ENCODE measurements around the gene DLGAP1.

The DLGAP1 gene

GRCh38 chr18:4074647-4075046 lies 380.5 kb downstream of the DLGAP1 start:
- Histone ChIP-seq H3K4me1 (ENCODE audit: control extremely low read depth in 1 of 4, control insufficient read depth in 4 of 4, insufficient read depth in 4 of 4, low read length in 3 of 4) (no peaks in the 10 kb centered on the region), H3K9me3 (ENCODE audit: control extremely low read depth in 1 of 5, control insufficient read depth in 4 of 5, insufficient read depth in 2 of 5, low read depth in 1 of 5, low read length in 4 of 5) (no peaks in the 10 kb centered on the region), H3K36me3 (ENCODE audit: control insufficient read depth in 4 of 4, insufficient read depth in 4 of 4, low read length in 3 of 4) (no peaks in the 10 kb centered on the region), H3K27me3 (replicated peaks in 2 of 5; ENCODE audit: control insufficient read depth in 4 of 5, insufficient read depth in 5 of 5, low read length in 4 of 5) (peaks cover 0 to 2% (median 0%) of the 10 kb centered on the region in 5 experiments), H3K27ac (ENCODE audit: insufficient read depth in 1 of 2, low read depth in 1 of 2, low read length in 2 of 2, poor library complexity in 1 of 2, severe bottlenecking in 2 of 2) (no peak overlapping the region), H3K4me3 (ENCODE audit: control insufficient read depth in 1 of 7, extremely low read depth in 1 of 7, insufficient read depth in 4 of 7, low read depth in 2 of 7, low read length in 6 of 7) (no peak overlapping the region)
- DNase-seq, result no peak
- WGBS (ENCODE audit: insufficient coverage), result no CpG with 5 or more reads among the region's 3 CpGs
- POLR2A ChIA-PET, result no interaction called here
- CTCF ChIA-PET, result no interaction called here

- 81% methylated on average over 6 of the region's 6 CpGs for WGBS (ENCODE audit: insufficient coverage)
- CTCF ChIA-PET, result interaction anchor here (1.1 kb wide), 1 partner anchor 10 kb away, joined by 6 read pairs; no protein-coding TSS in a partner anchor
Observed at GRCh38 chr18:4069183-4069582, 385.9 kb downstream of the DLGAP1 start.

GRCh38 chr18:4068552-4069158 lies 386.5 kb downstream of the DLGAP1 start:
- no peak overlapping the region for H3K4me3 ChIP-seq (ENCODE audit: control insufficient read depth in 1 of 7, extremely low read depth in 1 of 7, insufficient read depth in 4 of 7, low read depth in 2 of 7, low read length in 6 of 7)
- H3K36me3 ChIP-seq (ENCODE audit: control insufficient read depth in 4 of 4, insufficient read depth in 4 of 4, low read length in 3 of 4), result no peaks in the 10 kb centered on the region
- WGBS (ENCODE audit: insufficient coverage), result 8% methylated on average over 4 of the region's 5 CpGs
- H3K9me3 ChIP-seq (ENCODE audit: control extremely low read depth in 1 of 5, control insufficient read depth in 4 of 5, insufficient read depth in 2 of 5, low read depth in 1 of 5, low read length in 4 of 5), result peaks cover 0 to 3% (median 0%) of the 10 kb centered on the region in 5 experiments
- H3K4me1 ChIP-seq (ENCODE audit: control extremely low read depth in 1 of 4, control insufficient read depth in 4 of 4, insufficient read depth in 4 of 4, low read length in 3 of 4), result no peaks in the 10 kb centered on the region
- ChIA-PET CTCF (interaction anchor here (0.8 to 1.1 kb wide), 2 partner anchors 9 to 11 kb away, joined by 3 to 6 read pairs; no protein-coding TSS in a partner anchor), POLR2A (no interaction called here)
- H3K27ac ChIP-seq (ENCODE audit: insufficient read depth in 1 of 2, low read depth in 1 of 2, low read length in 2 of 2, poor library complexity in 1 of 2, severe bottlenecking in 2 of 2), result no peak overlapping the region
- H3K27me3 ChIP-seq (replicated peaks in 2 of 5; ENCODE audit: control insufficient read depth in 4 of 5, insufficient read depth in 5 of 5, low read length in 4 of 5), result no peaks in the 10 kb centered on the region
- peak; percentile 27 to 66 (median 49) for DNase-seq

More at GRCh38 chr18:4069183-4069582, 385.9 kb downstream of the DLGAP1 start:
- Histone ChIP-seq H3K27ac (ENCODE audit: insufficient read depth in 1 of 2, low read depth in 1 of 2, low read length in 2 of 2, poor library complexity in 1 of 2, severe bottlenecking in 2 of 2) (no peak overlapping the region), H3K36me3 (ENCODE audit: control insufficient read depth in 4 of 4, insufficient read depth in 4 of 4, low read length in 3 of 4) (no peaks in the 10 kb centered on the region), H3K27me3 (replicated peaks in 2 of 5; ENCODE audit: control insufficient read depth in 4 of 5, insufficient read depth in 5 of 5, low read length in 4 of 5) (no peaks in the 10 kb centered on the region), H3K9me3 (ENCODE audit: control extremely low read depth in 1 of 5, control insufficient read depth in 4 of 5, insufficient read depth in 2 of 5, low read depth in 1 of 5, low read length in 4 of 5) (peaks cover 0 to 3% (median 0%) of the 10 kb centered on the region in 5 experiments), H3K4me1 (ENCODE audit: control extremely low read depth in 1 of 4, control insufficient read depth in 4 of 4, insufficient read depth in 4 of 4, low read length in 3 of 4) (no peaks in the 10 kb centered on the region), H3K4me3 (ENCODE audit: control insufficient read depth in 1 of 7, extremely low read depth in 1 of 7, insufficient read depth in 4 of 7, low read depth in 2 of 7, low read length in 6 of 7) (no peak overlapping the region)
- DNase-seq, result no peak
- POLR2A ChIA-PET, result no interaction called here

GRCh38 chr18:4063545-4063944 lies 391.6 kb downstream of the DLGAP1 start:
- peaks cover 1 to 32% (median 11%) of the 10 kb centered on the region in 5 experiments for H3K9me3 ChIP-seq (ENCODE audit: control extremely low read depth in 1 of 5, control insufficient read depth in 4 of 5, insufficient read depth in 2 of 5, low read depth in 1 of 5, low read length in 4 of 5)
- no peaks in the 10 kb centered on the region for H3K4me1 ChIP-seq (ENCODE audit: control extremely low read depth in 1 of 4, control insufficient read depth in 4 of 4, insufficient read depth in 4 of 4, low read length in 3 of 4)
- ChIA-PET POLR2A (no interaction called here), CTCF (no interaction called here)
- H3K27me3 ChIP-seq (replicated peaks in 2 of 5; ENCODE audit: control insufficient read depth in 4 of 5, insufficient read depth in 5 of 5, low read length in 4 of 5), result no peaks in the 10 kb centered on the region
- no peak for DNase-seq
- no peak overlapping the region for H3K27ac ChIP-seq (ENCODE audit: insufficient read depth in 1 of 2, low read depth in 1 of 2, low read length in 2 of 2, poor library complexity in 1 of 2, severe bottlenecking in 2 of 2)
- no peak overlapping the region for H3K4me3 ChIP-seq (ENCODE audit: control insufficient read depth in 1 of 7, extremely low read depth in 1 of 7, insufficient read depth in 4 of 7, low read depth in 2 of 7, low read length in 6 of 7)
- H3K36me3 ChIP-seq (ENCODE audit: control insufficient read depth in 4 of 4, insufficient read depth in 4 of 4, low read length in 3 of 4), result no peaks in the 10 kb centered on the region

GRCh38 chr18:4060427-4061281 lies 394.5 kb downstream of the DLGAP1 start:
- no peaks in the 10 kb centered on the region for H3K27me3 ChIP-seq (replicated peaks in 2 of 5; ENCODE audit: control insufficient read depth in 4 of 5, insufficient read depth in 5 of 5, low read length in 4 of 5)
- no peak overlapping the region for H3K4me3 ChIP-seq (ENCODE audit: control insufficient read depth in 1 of 7, extremely low read depth in 1 of 7, insufficient read depth in 4 of 7, low read depth in 2 of 7, low read length in 6 of 7)
- DNase-seq, result peak; percentile 6 to 49 (median 33)
- ChIA-PET CTCF (no interaction called here), POLR2A (no interaction called here)
- H3K4me1 ChIP-seq (ENCODE audit: control extremely low read depth in 1 of 4, control insufficient read depth in 4 of 4, insufficient read depth in 4 of 4, low read length in 3 of 4), result no peaks in the 10 kb centered on the region
- peaks cover 1 to 34% (median 11%) of the 10 kb centered on the region in 5 experiments for H3K9me3 ChIP-seq (ENCODE audit: control extremely low read depth in 1 of 5, control insufficient read depth in 4 of 5, insufficient read depth in 2 of 5, low read depth in 1 of 5, low read length in 4 of 5)
- no peak overlapping the region for H3K27ac ChIP-seq (ENCODE audit: insufficient read depth in 1 of 2, low read depth in 1 of 2, low read length in 2 of 2, poor library complexity in 1 of 2, severe bottlenecking in 2 of 2)
- H3K36me3 ChIP-seq (ENCODE audit: control insufficient read depth in 4 of 4, insufficient read depth in 4 of 4, low read length in 3 of 4), result no peaks in the 10 kb centered on the region
- WGBS (ENCODE audit: insufficient coverage), result 66% methylated on average over 3 of the region's 5 CpGs

GRCh38 chr18:4058179-4058578 lies 396.9 kb downstream of the DLGAP1 start:
- Histone ChIP-seq H3K9me3 (ENCODE audit: control extremely low read depth in 1 of 5, control insufficient read depth in 4 of 5, insufficient read depth in 2 of 5, low read depth in 1 of 5, low read length in 4 of 5) (peaks cover 1 to 37% (median 11%) of the 10 kb centered on the region in 5 experiments), H3K27ac (ENCODE audit: insufficient read depth in 1 of 2, low read depth in 1 of 2, low read length in 2 of 2, poor library complexity in 1 of 2, severe bottlenecking in 2 of 2) (no peak overlapping the region), H3K27me3 (replicated peaks in 2 of 5; ENCODE audit: control insufficient read depth in 4 of 5, insufficient read depth in 5 of 5, low read length in 4 of 5) (no peaks in the 10 kb centered on the region), H3K4me1 (ENCODE audit: control extremely low read depth in 1 of 4, control insufficient read depth in 4 of 4, insufficient read depth in 4 of 4, low read length in 3 of 4) (no peaks in the 10 kb centered on the region), H3K36me3 (ENCODE audit: control insufficient read depth in 4 of 4, insufficient read depth in 4 of 4, low read length in 3 of 4) (no peaks in the 10 kb centered on the region), H3K4me3 (ENCODE audit: control insufficient read depth in 1 of 7, extremely low read depth in 1 of 7, insufficient read depth in 4 of 7, low read depth in 2 of 7, low read length in 6 of 7) (no peak overlapping the region)
- POLR2A ChIA-PET, result no interaction called here
- no peak for DNase-seq
- WGBS (ENCODE audit: insufficient coverage), result 100% methylated on average over 1 of the region's 1 CpG
- CTCF ChIA-PET, result no interaction called here

- 81% methylated on average over 6 of the region's 7 CpGs for WGBS (ENCODE audit: insufficient coverage)
- H3K9me3 ChIP-seq (ENCODE audit: control extremely low read depth in 1 of 5, control insufficient read depth in 4 of 5, insufficient read depth in 2 of 5, low read depth in 1 of 5, low read length in 4 of 5), result peaks cover 0 to 1% (median 0%) of the 10 kb centered on the region in 5 experiments
- peaks cover 0 to 8% (median 3%) of the 10 kb centered on the region in 5 experiments for H3K27me3 ChIP-seq (replicated peaks in 2 of 5; ENCODE audit: control insufficient read depth in 4 of 5, insufficient read depth in 5 of 5, low read length in 4 of 5)
- ChIA-PET POLR2A (no interaction called here), CTCF (no interaction called here)
- no peaks in the 10 kb centered on the region for H3K4me1 ChIP-seq (ENCODE audit: control extremely low read depth in 1 of 4, control insufficient read depth in 4 of 4, insufficient read depth in 4 of 4, low read length in 3 of 4)
- H3K27ac ChIP-seq (ENCODE audit: insufficient read depth in 1 of 2, low read depth in 1 of 2, low read length in 2 of 2, poor library complexity in 1 of 2, severe bottlenecking in 2 of 2), result no peak overlapping the region
- no peak for DNase-seq
- no peaks in the 10 kb centered on the region for H3K36me3 ChIP-seq (ENCODE audit: control insufficient read depth in 4 of 4, insufficient read depth in 4 of 4, low read length in 3 of 4)
- no peak overlapping the region for H3K4me3 ChIP-seq (ENCODE audit: control insufficient read depth in 1 of 7, extremely low read depth in 1 of 7, insufficient read depth in 4 of 7, low read depth in 2 of 7, low read length in 6 of 7)
Observed at GRCh38 chr18:4040391-4041092, 414.6 kb downstream of the DLGAP1 start.
